ENCODE data around the gene APRT.

DNA sequence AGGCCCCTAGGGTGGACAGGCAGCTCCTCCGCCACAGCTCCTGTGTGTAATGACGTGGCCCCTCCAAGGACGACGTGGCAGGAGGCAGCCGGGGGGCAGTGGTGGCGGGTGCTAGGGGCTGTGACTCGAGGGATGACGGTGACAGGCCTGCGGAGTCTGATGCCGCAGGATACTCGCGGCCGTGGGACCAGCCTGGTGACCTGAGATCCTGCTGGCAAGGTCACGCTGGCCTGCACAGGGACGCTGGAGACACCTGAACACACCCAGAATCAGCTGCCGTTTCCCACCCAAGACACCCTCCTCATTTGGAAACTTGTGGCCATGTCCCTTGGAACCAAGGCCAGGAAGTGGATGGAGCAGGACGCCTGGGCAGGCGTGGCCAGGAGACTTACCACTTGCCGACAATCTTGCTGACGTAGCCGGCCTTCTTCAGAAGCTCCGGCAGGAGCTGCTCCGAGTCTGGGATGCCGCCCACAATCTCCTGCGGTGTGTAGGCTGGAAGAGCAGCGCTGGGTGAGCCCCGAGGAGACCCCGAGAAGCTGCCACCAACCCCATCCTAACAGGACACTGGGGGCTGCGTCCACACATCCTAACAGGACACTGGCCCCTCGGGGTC is 29.0 kb upstream of the APRT start:
- no peak for TF ChIP-seq GATA3 (IDR thresholded peaks at IDR 0.05; ENCODE audit: low read depth, low read length)
- no peak for TF ChIP-seq GATA2 (IDR thresholded peaks at IDR 0.05; ENCODE audit: low read depth, low read length)

All from SH-SY5Y (cell line).